Stimulated activated naive CD8-positive, alpha-beta T cell treated with anti-CD3 and anti-CD28 coated beads, Interleukin-15, amount 100 ng/mL, for 72 hours (primary cell): ENCODE results near the gene OLFML1.

ENCODE experiments used
- ATAC-seq: fragments of 150-1000 bp; cut with Tn5 transposase; 2 replicates; pipeline ENCODE4 v1.10.0; 2021; ENCODE audit warnings: mild to moderate bottlenecking, moderate library complexity
- DNase-seq, 2 donors: peaks; one replicate each; pipeline ENCODE4 v3.0.0; 2021 to 2022
- H3K27ac Mint-ChIP-seq, 2 donors: one replicate each; pipeline ENCODE4 v1.8.0; 2022; ENCODE audit warnings: mild to moderate bottlenecking in 2 of 2, mixed read lengths in 2 of 2, moderate library complexity in 2 of 2
- H3K27me3 Mint-ChIP-seq: one replicate; pipeline ENCODE4 v1.8.0; 2022; ENCODE audit warnings: mixed read lengths
- H3K4me1 Mint-ChIP-seq: one replicate; pipeline ENCODE4 v1.8.0; 2022; ENCODE audit warnings: mild to moderate bottlenecking, mixed read lengths
- H3K4me3 Mint-ChIP-seq, 2 donors: one replicate each; pipeline ENCODE4 v1.8.0; 2022; ENCODE audit warnings: mild to moderate bottlenecking in 2 of 2, mixed read lengths in 2 of 2, moderate library complexity in 1 of 2
- H3K9me3 Mint-ChIP-seq, 2 donors: one replicate each; pipeline ENCODE4 v1.8.0; 2022; ENCODE audit warnings: mixed read lengths in 2 of 2

Gene OLFML1

GRCh38 chr11:7547687-7548086 lies 62.4 kb downstream of the OLFML1 start:
- no peak overlapping the region for H3K27ac Mint-ChIP-seq
- H3K4me3 Mint-ChIP-seq, result no peak overlapping the region
- no peaks in the 10 kb centered on the region for H3K9me3 Mint-ChIP-seq
- no peak for DNase-seq
- H3K27me3 Mint-ChIP-seq, result no peaks in the 10 kb centered on the region
- peaks cover 5% of the 10 kb centered on the region for H3K4me1 Mint-ChIP-seq
- no peak for ATAC-seq

- Mint-ChIP-seq H3K4me1 (peaks cover 5% of the 10 kb centered on the region), H3K27ac (no peak overlapping the region), H3K9me3 (no peaks in the 10 kb centered on the region), H3K4me3 (no peak overlapping the region), H3K27me3 (no peaks in the 10 kb centered on the region)
- ATAC-seq (peak; percentile 75), DNase-seq (peak in 1 of 2 donors; percentile 21)
Observed at GRCh38 chr11:7548659-7549274, 63.5 kb downstream of the OLFML1 start.

- no peak for ATAC-seq
- H3K9me3 Mint-ChIP-seq, result no peaks in the 10 kb centered on the region
- no peak overlapping the region for H3K4me3 Mint-ChIP-seq
- peaks cover 5% of the 10 kb centered on the region for H3K4me1 Mint-ChIP-seq
- H3K27me3 Mint-ChIP-seq, result no peaks in the 10 kb centered on the region
- DNase-seq, result no peak
- no peak overlapping the region for H3K27ac Mint-ChIP-seq
Observed at GRCh38 chr11:7549681-7550080, 64.4 kb downstream of the OLFML1 start.

GRCh38 chr11:7551571-7551970 lies 66.3 kb downstream of the OLFML1 start:
- peaks cover 5% of the 10 kb centered on the region for H3K4me1 Mint-ChIP-seq
- ATAC-seq, result no peak
- no peak overlapping the region for H3K4me3 Mint-ChIP-seq
- no peak overlapping the region for H3K27ac Mint-ChIP-seq
- DNase-seq, result no peak
- no peaks in the 10 kb centered on the region for H3K9me3 Mint-ChIP-seq
- no peaks in the 10 kb centered on the region for H3K27me3 Mint-ChIP-seq

- ATAC-seq (no peak), DNase-seq (no peak)
- Mint-ChIP-seq H3K4me1 (peaks cover 5% of the 10 kb centered on the region), H3K9me3 (no peaks in the 10 kb centered on the region), H3K27ac (no peak overlapping the region), H3K4me3 (no peak overlapping the region), H3K27me3 (no peaks in the 10 kb centered on the region)
Observed at GRCh38 chr11:7552666-7553065, 67.4 kb downstream of the OLFML1 start.

GRCh38 chr11:7555052-7555699 lies 69.9 kb downstream of the OLFML1 start:
- H3K27ac Mint-ChIP-seq, result no peak overlapping the region
- no peak overlapping the region for H3K4me3 Mint-ChIP-seq
- no peak for DNase-seq
- no peaks in the 10 kb centered on the region for H3K27me3 Mint-ChIP-seq
- peaks cover 6% of the 10 kb centered on the region for H3K4me1 Mint-ChIP-seq
- no peaks in the 10 kb centered on the region for H3K9me3 Mint-ChIP-seq
- ATAC-seq, result peak; percentile 23

- Mint-ChIP-seq H3K27me3 (no peaks in the 10 kb centered on the region), H3K9me3 (no peaks in the 10 kb centered on the region), H3K4me1 (peaks cover 6% of the 10 kb centered on the region), H3K4me3 (no peak overlapping the region), H3K27ac (no peak overlapping the region)
- DNase-seq (no peak), ATAC-seq (no peak)
Observed at GRCh38 chr11:7558046-7558445, 72.7 kb downstream of the OLFML1 start.

GRCh38 chr11:7559398-7560283 lies 74.3 kb downstream of the OLFML1 start:
- Mint-ChIP-seq H3K4me1 (peaks cover 6% of the 10 kb centered on the region), H3K4me3 (no peak overlapping the region), H3K9me3 (no peaks in the 10 kb centered on the region), H3K27me3 (no peaks in the 10 kb centered on the region), H3K27ac (no peak overlapping the region)
- DNase-seq (no peak), ATAC-seq (no peak)
